Measurements from ENCODE around the gene CRLF2.
A peak's percentile ranks its signal among the peaks of the same experiment; 100 is the strongest.

The CRLF2 gene

GRCh38 chrX:1207496-1208025, 4.9 kb downstream of the CRLF2 start:
- no peak for TF ChIP-seq REST (IDR thresholded peaks at IDR 0.05; ENCODE audit: low read depth)
- TF ChIP-seq EP300 (IDR thresholded peaks at IDR 0.05; ENCODE audit: borderline replicate concordance), result no peak
- TF ChIP-seq USF1 (IDR thresholded peaks at IDR 0.05), result no peak
- no peak for TF ChIP-seq TCF12 (IDR thresholded peaks at IDR 0.05; ENCODE audit: low read depth)
- no peak for TF ChIP-seq ZBTB7A (IDR thresholded peaks at IDR 0.05; ENCODE audit: low read depth)
- TF ChIP-seq CEBPB (IDR thresholded peaks at IDR 0.05), result no peak
- no peak for TF ChIP-seq RAD21 (IDR thresholded peaks at IDR 0.05; ENCODE audit: low read depth)
- no peak for TF ChIP-seq EGR1 (IDR thresholded peaks at IDR 0.05)
- no peak for TF ChIP-seq MAX (IDR thresholded peaks at IDR 0.05)
- no peak for TF ChIP-seq CREB1 (IDR thresholded peaks at IDR 0.05; ENCODE audit: low read depth)
- no peak for TF ChIP-seq YY1 (IDR thresholded peaks at IDR 0.05; ENCODE audit: low read depth)
- TF ChIP-seq TAF1 (IDR thresholded peaks at IDR 0.05; ENCODE audit: low read depth), result no peak
- TF ChIP-seq NFIC (IDR thresholded peaks at IDR 0.05), result no peak
- no peak for TF ChIP-seq FOXM1 (IDR thresholded peaks at IDR 0.05; ENCODE audit: borderline replicate concordance, low read depth)
- no peak for TF ChIP-seq TEAD4 (IDR thresholded peaks at IDR 0.05)

- TF ChIP-seq MAX (IDR thresholded peaks at IDR 0.05) (0 out of 2 replicates have a peak, but pooled peaks have one; percentile 9), ZBTB7A (IDR thresholded peaks at IDR 0.05; ENCODE audit: low read depth) (no peak), YY1 (IDR thresholded peaks at IDR 0.05; ENCODE audit: low read depth) (peak; percentile 77; the same call in 1 of the 2 replicates)
These were observed 6.5 kb downstream of the CRLF2 start for GRCh38 chrX:1205681-1206611.

- TF ChIP-seq TEAD4 (IDR thresholded peaks at IDR 0.05) (no peak), YY1 (IDR thresholded peaks at IDR 0.05; ENCODE audit: low read depth) (no peak), CREB1 (IDR thresholded peaks at IDR 0.05; ENCODE audit: low read depth) (no peak), FOXM1 (IDR thresholded peaks at IDR 0.05; ENCODE audit: borderline replicate concordance, low read depth) (no peak), ZBTB7A (IDR thresholded peaks at IDR 0.05; ENCODE audit: low read depth) (no peak)
These were observed 10.2 kb downstream of the CRLF2 start for GRCh38 chrX:1202251-1202650.

GRCh38 chrX:1196436-1196835, 16.0 kb downstream of the CRLF2 start:
- TF ChIP-seq CEBPB (IDR thresholded peaks at IDR 0.05), result no peak
- no peak for TF ChIP-seq REST (IDR thresholded peaks at IDR 0.05; ENCODE audit: low read depth)
- TF ChIP-seq TAF1 (IDR thresholded peaks at IDR 0.05; ENCODE audit: low read depth), result no peak
- no peak for TF ChIP-seq EGR1 (IDR thresholded peaks at IDR 0.05)
- no peak for TF ChIP-seq ZBTB7A (IDR thresholded peaks at IDR 0.05; ENCODE audit: low read depth)
- no peak for TF ChIP-seq USF1 (IDR thresholded peaks at IDR 0.05)
- no peak for TF ChIP-seq NFIC (IDR thresholded peaks at IDR 0.05)
- TF ChIP-seq RAD21 (IDR thresholded peaks at IDR 0.05; ENCODE audit: low read depth), result no peak
- TF ChIP-seq EP300 (IDR thresholded peaks at IDR 0.05; ENCODE audit: borderline replicate concordance), result no peak
- TF ChIP-seq YY1 (IDR thresholded peaks at IDR 0.05; ENCODE audit: low read depth), result no peak

- TF ChIP-seq CREB1 (IDR thresholded peaks at IDR 0.05; ENCODE audit: low read depth) (no peak), CEBPB (IDR thresholded peaks at IDR 0.05) (no peak), USF1 (IDR thresholded peaks at IDR 0.05) (no peak), TEAD4 (IDR thresholded peaks at IDR 0.05) (no peak), RAD21 (IDR thresholded peaks at IDR 0.05; ENCODE audit: low read depth) (no peak), EGR1 (IDR thresholded peaks at IDR 0.05) (no peak), TAF1 (IDR thresholded peaks at IDR 0.05; ENCODE audit: low read depth) (no peak), REST (IDR thresholded peaks at IDR 0.05; ENCODE audit: low read depth) (no peak), ZBTB7A (IDR thresholded peaks at IDR 0.05; ENCODE audit: low read depth) (no peak), NFIC (IDR thresholded peaks at IDR 0.05) (no peak), TCF12 (IDR thresholded peaks at IDR 0.05; ENCODE audit: low read depth) (no peak), FOXM1 (IDR thresholded peaks at IDR 0.05; ENCODE audit: borderline replicate concordance, low read depth) (no peak), EP300 (IDR thresholded peaks at IDR 0.05; ENCODE audit: borderline replicate concordance) (no peak), MAX (IDR thresholded peaks at IDR 0.05) (no peak)
These were observed 21.8 kb downstream of the CRLF2 start for GRCh38 chrX:1190596-1191145.
